ENCODE data around the gene MAN2B1.

- TF ChIP-seq CTCF (IDR thresholded peaks at IDR 0.05) (no peak), EP300 (IDR thresholded peaks at IDR 0.05) (no peak)
These were observed 774 bp downstream of the MAN2B1 start for GRCh38 chr19:12665671-12666264.
